Measurements from ENCODE around the gene PIP5KL1.

DNA sequence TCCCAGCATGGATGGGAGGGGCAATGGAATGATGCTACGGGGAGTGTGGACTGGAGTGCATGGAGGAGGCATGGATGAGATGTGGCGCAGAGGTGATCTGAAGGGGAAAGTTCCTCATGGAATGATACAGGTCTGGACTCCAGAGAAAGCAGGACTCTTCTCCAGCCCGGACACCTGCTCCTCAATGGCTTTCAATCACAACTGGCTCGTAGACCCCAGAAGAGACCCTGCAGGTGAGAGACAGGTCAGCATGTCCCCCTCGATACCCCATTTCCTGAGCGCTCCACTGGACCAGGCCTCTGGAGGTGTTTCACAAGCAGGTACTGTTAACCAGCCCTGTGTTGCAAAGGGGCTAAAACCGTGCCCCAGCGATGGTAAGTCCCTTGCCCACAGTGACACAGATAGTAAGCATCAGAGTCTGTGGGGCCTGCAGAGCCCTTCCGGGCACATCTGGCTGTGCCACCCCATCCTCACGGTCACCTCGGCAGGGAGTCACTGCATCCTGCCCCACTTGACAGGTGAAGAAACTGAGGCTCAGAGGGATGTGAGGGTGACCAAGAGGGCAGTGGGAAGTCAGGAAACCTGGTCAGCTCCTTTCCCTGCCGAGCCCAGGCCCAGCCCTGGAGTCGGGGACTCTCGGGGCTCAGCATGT, 12.6 kb upstream of the PIP5KL1 start:
- TF ChIP-seq POLR2AphosphoS5 (IDR thresholded peaks at IDR 0.05) (no peak), POLR2A (IDR thresholded peaks at IDR 0.05) (no peak), EP300 (IDR thresholded peaks at IDR 0.05) (no peak)
- TF ChIP-seq, protein P1, sequence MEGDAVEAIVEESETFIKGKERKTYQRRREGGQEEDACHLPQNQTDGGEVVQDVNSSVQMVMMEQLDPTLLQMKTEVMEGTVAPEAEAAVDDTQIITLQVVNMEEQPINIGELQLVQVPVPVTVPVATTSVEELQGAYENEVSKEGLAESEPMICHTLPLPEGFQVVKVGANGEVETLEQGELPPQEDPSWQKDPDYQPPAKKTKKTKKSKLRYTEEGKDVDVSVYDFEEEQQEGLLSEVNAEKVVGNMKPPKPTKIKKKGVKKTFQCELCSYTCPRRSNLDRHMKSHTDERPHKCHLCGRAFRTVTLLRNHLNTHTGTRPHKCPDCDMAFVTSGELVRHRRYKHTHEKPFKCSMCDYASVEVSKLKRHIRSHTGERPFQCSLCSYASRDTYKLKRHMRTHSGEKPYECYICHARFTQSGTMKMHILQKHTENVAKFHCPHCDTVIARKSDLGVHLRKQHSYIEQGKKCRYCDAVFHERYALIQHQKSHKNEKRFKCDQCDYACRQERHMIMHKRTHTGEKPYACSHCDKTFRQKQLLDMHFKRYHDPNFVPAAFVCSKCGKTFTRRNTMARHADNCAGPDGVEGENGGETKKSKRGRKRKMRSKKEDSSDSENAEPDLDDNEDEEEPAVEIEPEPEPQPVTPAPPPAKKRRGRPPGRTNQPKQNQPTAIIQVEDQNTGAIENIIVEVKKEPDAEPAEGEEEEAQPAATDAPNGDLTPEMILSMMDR (IDR thresholded peaks at IDR 0.05), result no peak
